GM20000 (cell line): ENCODE data around the gene CDK7.
"Not testable (repeated sequence)": the region's sequence is repeated elsewhere in the genome, so short reads cannot be mapped to it uniquely, and the experiment has no call there.

Experiments
- DNase-seq: peaks from one replicate; pipeline ENCODE4 v3.0.0; 2012; ENCODE audit warnings: low spot score
- CTCF ChIP-seq: IDR thresholded peaks from 2 replicates; pipeline ENCODE4 v1.5.1; 2012; ENCODE audit warnings: mild to moderate bottlenecking, control low read depth; ENCODE audit errors: extremely low read depth, missing control alignments

CDK7 gene

GRCh38 chr5:69224520-69224919 is 10.2 kb upstream of the CDK7 start:
- no peak for TF ChIP-seq CTCF
- no peak for DNase-seq

GRCh38 chr5:69225860-69226259 is 8.8 kb upstream of the CDK7 start:
- TF ChIP-seq CTCF: no peak

GRCh38 chr5:69230181-69230580 is 4.5 kb upstream of the CDK7 start:
- no peak for DNase-seq
- TF ChIP-seq CTCF: no peak

More at GRCh38 chr5:69225860-69226259, 8.8 kb upstream of the CDK7 start:
- DNase-seq: no peak

- TF ChIP-seq CTCF: no peak
- DNase-seq: no peak
Measured at GRCh38 chr5:69231281-69231680, 3.4 kb upstream of the CDK7 start.

GRCh38 chr5:69231851-69232250 is 2.8 kb upstream of the CDK7 start:
- DNase-seq: no peak
- no peak for TF ChIP-seq CTCF

- not testable (repeated sequence) for DNase-seq
Measured at GRCh38 chr5:69236733-69237132, 2.0 kb downstream of the CDK7 start.

- no peak for DNase-seq
- TF ChIP-seq CTCF: no peak
Measured at GRCh38 chr5:69237877-69238276, 3.2 kb downstream of the CDK7 start.

- TF ChIP-seq CTCF: no peak
- no peak for DNase-seq
Measured at GRCh38 chr5:69238760-69239251, 4.1 kb downstream of the CDK7 start.
